Measurements from ENCODE around the gene DLGAP5. TPM values are rescaled to one million over a fixed set of nuclear protein-coding genes. Genes with fewer than 3 reads are reported as not detected.

The DLGAP5 gene
- total RNA-seq, 3 donors from 2014 or later = 2.4 to 3.8 (median 2.6) TPM

DNA sequence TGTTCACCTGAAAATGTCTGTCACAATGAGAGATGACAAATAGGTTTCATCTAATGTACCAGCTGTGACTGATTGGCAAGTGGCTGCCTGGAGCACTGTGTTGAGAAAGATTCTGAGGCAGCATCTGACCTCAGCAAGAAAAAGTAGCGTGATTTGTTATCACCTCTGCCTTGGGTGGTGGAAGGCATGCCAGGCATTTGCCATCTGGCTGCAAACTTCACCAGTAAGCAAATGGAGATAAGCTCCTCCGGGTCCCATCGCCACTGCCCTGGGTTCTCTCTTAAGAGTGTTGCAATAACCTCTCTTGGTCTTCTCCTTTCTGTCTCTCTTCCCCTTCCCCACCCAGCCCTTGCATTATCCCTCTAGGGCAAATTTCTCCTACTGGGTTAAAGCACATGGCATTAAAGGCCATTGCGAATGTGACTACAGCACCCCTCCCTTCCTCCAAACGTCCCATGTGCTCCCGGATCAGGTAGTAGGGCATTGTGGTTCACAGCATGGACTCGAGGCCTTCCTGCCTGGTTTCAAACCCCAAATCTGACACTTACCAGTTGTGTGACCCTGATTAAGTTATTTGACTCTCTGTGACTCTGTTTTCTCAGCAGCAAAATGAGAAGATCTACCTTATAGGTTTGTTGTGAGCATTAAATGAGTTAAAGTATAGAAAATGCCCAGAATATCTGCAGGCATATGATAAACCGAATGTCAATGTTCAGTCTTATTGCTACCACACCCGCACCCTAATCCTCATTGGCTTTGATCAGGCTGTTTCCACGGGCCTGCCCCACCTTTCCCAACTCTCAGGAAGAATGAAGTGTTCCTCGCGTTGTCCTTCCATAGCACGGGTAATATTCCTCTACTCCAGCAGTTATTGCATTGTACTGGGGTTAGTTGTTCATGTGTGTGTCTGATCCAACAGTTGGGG, 70.6 kb downstream of the DLGAP5 start:
- no peak for ATAC-seq
- DNase-seq = no peak

DNA sequence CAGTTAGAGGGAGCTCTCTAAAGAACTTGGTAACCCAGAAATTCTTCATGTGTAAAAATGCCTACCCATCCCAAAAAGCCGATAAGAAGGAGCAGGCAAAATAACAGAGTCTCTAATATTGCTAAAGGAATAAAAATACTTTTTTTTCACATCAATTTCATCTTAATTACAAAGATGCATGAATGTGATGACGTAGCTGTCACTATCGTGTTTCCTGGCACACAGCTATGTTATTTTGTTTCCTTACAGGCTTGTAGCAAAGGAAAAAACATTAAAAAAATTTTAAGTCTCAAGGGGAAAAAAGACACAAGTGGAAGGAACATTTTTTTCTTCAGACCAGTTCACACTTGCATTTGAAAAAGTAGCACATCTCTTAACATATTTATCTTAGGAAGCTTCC, 72.6 kb downstream of the DLGAP5 start:
- ATAC-seq (no peak), DNase-seq (no peak)
- Mint-ChIP-seq H3K36me3 (ENCODE audit: insufficient read depth) (no peaks in the 10 kb centered on the region), H3K4me3 (no peak overlapping the region), H3K4me1 (ENCODE audit: low read depth) (no peaks in the 10 kb centered on the region), H3K9me3 (no peaks in the 10 kb centered on the region), H3K27me3 (ENCODE audit: low read depth) (no peaks in the 10 kb centered on the region)

More for the DNA sequence above, 70.6 kb downstream of the DLGAP5 start:
- H3K36me3 Mint-ChIP-seq (ENCODE audit: insufficient read depth) = no peaks in the 10 kb centered on the region
- no peaks in the 10 kb centered on the region for H3K9me3 Mint-ChIP-seq
- no peak overlapping the region for H3K4me3 Mint-ChIP-seq
- H3K27me3 Mint-ChIP-seq (ENCODE audit: low read depth) = no peaks in the 10 kb centered on the region
- H3K4me1 Mint-ChIP-seq (ENCODE audit: low read depth) = peaks cover 9% of the 10 kb centered on the region

DNA sequence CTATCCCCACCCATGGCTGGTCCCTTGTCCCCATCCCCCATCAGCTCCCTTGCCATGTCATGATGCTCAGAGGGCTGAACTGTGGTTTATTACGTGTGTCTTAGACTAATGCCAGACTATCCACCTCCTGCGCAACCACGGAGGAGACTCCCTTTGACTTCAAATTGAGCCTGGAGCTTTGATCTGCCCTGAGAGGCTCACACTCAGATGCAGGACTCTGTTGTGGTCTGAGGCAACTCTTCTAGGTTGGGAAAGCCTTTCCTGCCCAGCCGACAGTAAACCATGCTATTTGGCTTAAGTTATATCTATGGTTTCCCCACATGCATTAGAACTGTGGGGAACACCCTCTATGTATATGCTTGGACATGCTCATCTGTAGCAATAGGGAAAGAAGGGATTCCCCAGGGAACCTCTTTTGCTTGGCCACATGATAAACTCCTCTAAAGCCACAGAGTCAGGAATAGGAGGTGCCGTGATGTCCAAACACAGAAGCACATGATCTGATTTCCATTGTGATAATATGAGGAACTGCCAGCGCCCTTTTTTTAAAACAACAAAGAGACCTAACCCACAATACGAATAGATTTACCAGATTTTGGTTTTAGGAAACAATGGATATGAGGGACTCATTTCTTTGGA, 73.5 kb downstream of the DLGAP5 start:
- no peaks in the 10 kb centered on the region for H3K4me1 Mint-ChIP-seq (ENCODE audit: low read depth)
- ATAC-seq = no peak
- no peak overlapping the region for H3K4me3 Mint-ChIP-seq
- DNase-seq = no peak
- H3K9me3 Mint-ChIP-seq = no peaks in the 10 kb centered on the region
- H3K36me3 Mint-ChIP-seq (ENCODE audit: insufficient read depth) = no peaks in the 10 kb centered on the region
- no peaks in the 10 kb centered on the region for H3K27me3 Mint-ChIP-seq (ENCODE audit: low read depth)

DNA sequence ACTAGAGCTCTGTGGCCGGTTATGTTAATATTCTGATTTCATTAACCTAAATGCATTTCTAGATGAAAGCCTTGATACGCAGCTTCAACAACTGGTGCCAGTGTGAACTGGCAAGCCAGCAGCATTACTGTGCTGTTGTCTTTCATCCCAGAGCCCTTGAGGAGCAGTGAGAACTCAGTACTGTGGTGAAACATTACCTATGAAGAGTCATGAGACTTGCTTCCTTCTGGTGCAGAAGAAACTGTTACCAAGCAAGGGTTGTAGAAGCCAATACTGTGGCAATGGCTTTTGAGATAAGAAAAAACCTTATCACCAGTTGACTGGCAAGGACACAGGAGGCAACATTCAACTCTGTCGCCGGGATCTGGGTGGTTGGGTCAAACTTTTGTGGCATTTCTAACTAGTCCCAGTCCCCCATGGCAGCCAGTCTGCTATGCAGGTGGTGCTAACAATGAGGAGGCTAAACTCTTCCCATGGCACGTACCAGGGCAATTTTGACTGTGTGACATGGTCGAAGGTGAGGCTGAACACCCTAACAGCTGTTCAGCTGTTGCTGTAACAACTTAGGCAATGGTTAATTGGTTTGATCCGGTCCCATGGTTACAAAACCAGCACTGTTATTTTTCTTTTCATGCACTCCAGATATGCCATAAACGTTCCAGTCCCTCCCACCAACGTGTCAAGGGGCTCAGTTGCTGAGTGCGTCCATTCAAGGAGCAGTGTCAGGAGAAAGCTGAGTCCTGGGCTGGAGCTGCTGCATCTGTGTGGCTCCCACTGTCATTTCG, 74.9 kb downstream of the DLGAP5 start:
- H3K27me3 Mint-ChIP-seq (ENCODE audit: low read depth) = no peaks in the 10 kb centered on the region
- no peaks in the 10 kb centered on the region for H3K36me3 Mint-ChIP-seq (ENCODE audit: insufficient read depth)
- H3K9me3 Mint-ChIP-seq = no peaks in the 10 kb centered on the region
- no peaks in the 10 kb centered on the region for H3K4me1 Mint-ChIP-seq (ENCODE audit: low read depth)
- ATAC-seq (no peak), DNase-seq (no peak)
- H3K4me3 Mint-ChIP-seq = no peak overlapping the region

DNA sequence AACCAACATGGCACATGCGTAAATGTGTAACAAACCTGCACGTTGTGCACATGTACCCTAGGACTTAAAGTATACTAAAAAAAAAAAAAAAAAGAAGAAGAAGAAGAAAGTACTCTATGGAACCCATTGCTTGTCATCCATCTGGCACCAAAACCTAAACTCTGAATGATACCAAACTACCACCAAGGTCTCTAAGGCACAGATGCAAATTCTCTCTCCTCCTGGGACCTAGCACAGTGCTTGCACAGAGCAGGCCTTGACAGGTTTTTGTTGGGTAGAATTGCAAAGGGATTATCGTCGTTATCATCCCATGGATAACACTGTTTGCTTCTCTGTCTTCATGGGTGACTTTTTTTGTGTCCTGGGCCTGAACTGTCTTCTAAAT, 75.5 kb downstream of the DLGAP5 start:
- DNase-seq (no peak), ATAC-seq (no peak)
- no peaks in the 10 kb centered on the region for H3K36me3 Mint-ChIP-seq (ENCODE audit: insufficient read depth)
- H3K4me1 Mint-ChIP-seq (ENCODE audit: low read depth) = no peaks in the 10 kb centered on the region
- no peaks in the 10 kb centered on the region for H3K27me3 Mint-ChIP-seq (ENCODE audit: low read depth)
- no peaks in the 10 kb centered on the region for H3K9me3 Mint-ChIP-seq
- H3K4me3 Mint-ChIP-seq = no peak overlapping the region

DNA sequence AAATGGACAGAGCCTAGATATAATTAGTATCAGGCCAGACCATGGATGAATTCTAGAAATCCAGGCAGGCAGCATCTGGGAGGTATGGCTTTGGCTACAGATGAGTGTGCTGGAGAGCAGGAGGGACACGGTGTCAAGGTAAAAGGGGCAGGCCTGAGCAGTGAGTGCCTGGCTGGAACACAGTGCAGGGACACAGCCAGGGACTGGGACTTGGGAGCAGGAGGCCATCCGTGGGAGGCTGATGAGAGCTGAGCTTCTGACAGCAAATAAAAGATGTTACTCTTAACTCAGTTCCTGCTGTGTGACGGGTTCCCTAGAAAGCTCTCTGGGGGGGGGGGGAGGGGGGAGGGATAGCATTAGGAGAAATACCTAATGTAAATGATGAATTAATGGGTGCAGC, 75.9 kb downstream of the DLGAP5 start:
- Mint-ChIP-seq H3K27me3 (ENCODE audit: low read depth) (no peaks in the 10 kb centered on the region), H3K4me1 (ENCODE audit: low read depth) (no peaks in the 10 kb centered on the region), H3K36me3 (ENCODE audit: insufficient read depth) (no peaks in the 10 kb centered on the region), H3K4me3 (no peak overlapping the region), H3K9me3 (no peaks in the 10 kb centered on the region)
- DNase-seq = no peak
- ATAC-seq = no peak

DNA sequence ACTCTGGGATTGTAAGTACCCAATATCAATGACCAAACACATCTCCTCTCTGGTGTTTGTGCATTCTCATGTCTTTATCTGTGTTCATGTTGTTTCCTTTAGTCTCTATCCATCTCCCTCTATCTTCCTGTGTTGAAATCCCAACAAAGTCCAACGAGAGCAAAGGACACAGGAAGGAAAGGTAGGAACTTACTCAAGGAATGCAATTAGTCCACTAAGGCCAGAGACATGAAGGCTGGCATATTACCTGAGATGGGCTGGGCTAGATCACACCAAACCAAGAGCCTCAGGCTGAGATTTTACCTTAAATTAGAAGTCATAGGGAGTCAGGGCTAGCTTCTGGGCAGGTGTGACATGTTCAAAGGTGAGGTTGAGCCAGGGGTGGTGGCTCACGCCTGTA, 76.7 kb downstream of the DLGAP5 start:
- H3K27me3 Mint-ChIP-seq (ENCODE audit: low read depth) = no peaks in the 10 kb centered on the region
- H3K4me1 Mint-ChIP-seq (ENCODE audit: low read depth) = no peaks in the 10 kb centered on the region
- H3K9me3 Mint-ChIP-seq = no peaks in the 10 kb centered on the region
- no peak overlapping the region for H3K4me3 Mint-ChIP-seq
- DNase-seq (no peak), ATAC-seq (no peak)
- H3K36me3 Mint-ChIP-seq (ENCODE audit: insufficient read depth) = no peaks in the 10 kb centered on the region

DNA sequence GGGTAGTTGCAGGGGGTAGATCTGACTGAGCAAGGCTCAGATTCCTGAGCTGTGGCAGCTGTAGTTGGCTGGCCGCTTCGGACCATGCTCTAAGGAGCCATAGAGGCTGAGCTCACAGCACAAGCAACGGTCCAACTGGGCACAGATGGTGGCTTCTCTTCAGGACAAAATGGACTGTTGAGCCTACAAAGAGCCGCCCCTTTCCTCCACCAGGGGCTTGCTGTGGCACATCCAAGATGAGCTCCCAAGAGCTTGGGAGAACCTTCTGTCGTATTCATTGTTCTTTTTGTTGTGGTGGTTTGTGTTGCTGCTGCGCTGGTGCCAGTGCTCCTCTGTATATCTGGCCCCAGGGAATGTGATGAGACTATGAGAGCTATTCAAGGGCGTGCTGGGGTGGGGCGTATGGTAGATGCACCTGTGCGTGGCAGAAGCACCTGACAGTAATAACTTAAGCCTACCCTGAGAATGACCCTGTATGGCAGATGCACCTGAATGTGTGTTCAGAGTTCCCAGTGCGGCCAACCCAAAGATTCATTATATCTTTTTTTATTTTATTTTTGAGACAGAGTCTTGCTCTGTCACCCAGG, 80.2 kb downstream of the DLGAP5 start:
- DNase-seq (no peak), ATAC-seq (no peak)
- no peaks in the 10 kb centered on the region for H3K36me3 Mint-ChIP-seq (ENCODE audit: insufficient read depth)
- H3K4me1 Mint-ChIP-seq (ENCODE audit: low read depth) = peaks cover 13% of the 10 kb centered on the region
- no peaks in the 10 kb centered on the region for H3K27me3 Mint-ChIP-seq (ENCODE audit: low read depth)
- no peaks in the 10 kb centered on the region for H3K9me3 Mint-ChIP-seq
- H3K4me3 Mint-ChIP-seq = no peak overlapping the region

DNA sequence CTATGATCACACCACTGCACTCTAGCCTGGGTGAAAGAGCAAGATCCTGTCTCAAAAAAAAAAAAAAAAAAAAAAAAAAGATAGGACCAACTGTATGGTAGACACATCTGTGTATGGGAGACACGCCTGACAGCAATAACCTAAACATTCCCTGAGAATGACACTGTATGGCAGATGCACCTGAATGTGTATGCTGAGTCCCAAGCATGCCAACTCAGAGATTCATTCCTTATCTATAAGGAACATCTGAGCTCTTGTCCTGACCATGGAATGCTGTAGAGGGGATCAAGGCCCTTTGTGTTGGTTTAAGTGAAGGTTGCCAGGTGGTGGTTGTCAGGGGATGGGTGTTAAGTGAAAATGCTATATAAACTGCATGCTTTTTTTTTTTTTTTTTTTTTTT, 81.5 kb downstream of the DLGAP5 start:
- Mint-ChIP-seq H3K4me1 (ENCODE audit: low read depth) (peaks cover 13% of the 10 kb centered on the region), H3K36me3 (ENCODE audit: insufficient read depth) (no peaks in the 10 kb centered on the region), H3K9me3 (no peaks in the 10 kb centered on the region), H3K4me3 (no peak overlapping the region), H3K27me3 (ENCODE audit: low read depth) (no peaks in the 10 kb centered on the region)
- ATAC-seq (no peak), DNase-seq (no peak)

DNA sequence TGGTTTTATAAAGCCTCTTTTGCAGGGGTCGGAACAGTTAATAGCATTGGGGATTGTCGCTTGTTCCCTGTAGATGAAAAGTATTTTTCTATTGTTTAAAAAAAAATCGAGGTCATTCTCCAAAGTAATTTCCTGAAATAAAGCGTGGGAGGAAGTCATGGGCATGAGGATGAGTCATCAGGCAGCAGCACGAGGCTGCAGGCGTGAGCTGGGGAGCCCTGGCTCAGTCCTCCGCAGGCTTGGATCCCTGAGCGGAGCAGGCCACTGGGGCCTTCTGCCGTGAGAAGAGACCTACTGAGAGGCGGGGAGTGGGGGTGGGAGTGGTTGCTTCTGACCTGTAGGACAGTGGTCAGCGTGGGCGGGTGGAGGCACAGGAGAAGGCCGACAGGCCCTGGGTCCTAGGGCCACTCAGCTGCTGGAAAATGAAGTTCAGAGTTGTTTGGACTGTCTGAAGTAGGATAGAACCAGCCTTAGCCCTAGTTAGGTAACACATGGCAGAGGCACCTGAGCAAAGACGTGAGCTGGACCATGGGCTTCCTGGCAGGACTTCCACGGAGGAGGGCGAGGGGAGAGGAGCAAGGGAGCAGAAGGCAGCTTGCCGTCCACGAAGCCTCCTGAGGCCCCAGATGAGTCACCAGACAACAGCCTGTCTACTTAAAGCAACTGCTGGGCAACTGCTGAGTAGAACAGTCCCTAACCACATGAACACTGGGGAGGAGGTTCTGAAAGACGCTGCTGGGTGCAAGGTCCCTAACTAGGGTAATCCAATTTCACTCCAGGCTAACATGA, 83.4 kb downstream of the DLGAP5 start:
- Mint-ChIP-seq H3K4me3 (no peak overlapping the region), H3K36me3 (ENCODE audit: insufficient read depth) (no peaks in the 10 kb centered on the region), H3K9me3 (peaks cover 5% of the 10 kb centered on the region), H3K4me1 (ENCODE audit: low read depth) (peaks cover 28% of the 10 kb centered on the region), H3K27me3 (ENCODE audit: low read depth) (no peaks in the 10 kb centered on the region)
- peak; percentile 23 for DNase-seq
- peak; percentile 80 to 91 for ATAC-seq

DNA sequence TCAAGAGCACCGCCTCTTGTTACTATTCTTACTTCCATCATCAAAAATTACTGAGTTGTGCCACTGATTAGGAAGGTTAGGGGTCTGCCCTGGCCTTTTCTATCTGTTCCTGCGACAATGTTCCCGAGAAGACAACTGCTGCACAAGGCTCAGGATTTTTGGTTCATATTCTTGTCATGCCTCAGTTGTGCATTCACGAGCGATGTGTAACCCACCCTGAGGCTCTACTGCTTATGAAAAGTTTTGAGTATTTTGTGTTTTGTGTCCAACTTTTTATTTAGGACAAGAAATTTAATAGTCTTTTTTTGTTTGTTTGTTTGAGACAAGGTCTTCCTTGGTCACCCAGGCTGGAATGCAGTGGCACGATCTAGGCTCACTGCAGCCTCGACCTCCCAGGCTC, 85.4 kb downstream of the DLGAP5 start:
- H3K36me3 Mint-ChIP-seq (ENCODE audit: insufficient read depth) = no peaks in the 10 kb centered on the region
- ATAC-seq = no peak
- no peaks in the 10 kb centered on the region for H3K27me3 Mint-ChIP-seq (ENCODE audit: low read depth)
- no peak overlapping the region for H3K4me3 Mint-ChIP-seq
- peaks cover 5% of the 10 kb centered on the region for H3K9me3 Mint-ChIP-seq
- peaks cover 39% of the 10 kb centered on the region for H3K4me1 Mint-ChIP-seq (ENCODE audit: low read depth)
- no peak for DNase-seq

DNA sequence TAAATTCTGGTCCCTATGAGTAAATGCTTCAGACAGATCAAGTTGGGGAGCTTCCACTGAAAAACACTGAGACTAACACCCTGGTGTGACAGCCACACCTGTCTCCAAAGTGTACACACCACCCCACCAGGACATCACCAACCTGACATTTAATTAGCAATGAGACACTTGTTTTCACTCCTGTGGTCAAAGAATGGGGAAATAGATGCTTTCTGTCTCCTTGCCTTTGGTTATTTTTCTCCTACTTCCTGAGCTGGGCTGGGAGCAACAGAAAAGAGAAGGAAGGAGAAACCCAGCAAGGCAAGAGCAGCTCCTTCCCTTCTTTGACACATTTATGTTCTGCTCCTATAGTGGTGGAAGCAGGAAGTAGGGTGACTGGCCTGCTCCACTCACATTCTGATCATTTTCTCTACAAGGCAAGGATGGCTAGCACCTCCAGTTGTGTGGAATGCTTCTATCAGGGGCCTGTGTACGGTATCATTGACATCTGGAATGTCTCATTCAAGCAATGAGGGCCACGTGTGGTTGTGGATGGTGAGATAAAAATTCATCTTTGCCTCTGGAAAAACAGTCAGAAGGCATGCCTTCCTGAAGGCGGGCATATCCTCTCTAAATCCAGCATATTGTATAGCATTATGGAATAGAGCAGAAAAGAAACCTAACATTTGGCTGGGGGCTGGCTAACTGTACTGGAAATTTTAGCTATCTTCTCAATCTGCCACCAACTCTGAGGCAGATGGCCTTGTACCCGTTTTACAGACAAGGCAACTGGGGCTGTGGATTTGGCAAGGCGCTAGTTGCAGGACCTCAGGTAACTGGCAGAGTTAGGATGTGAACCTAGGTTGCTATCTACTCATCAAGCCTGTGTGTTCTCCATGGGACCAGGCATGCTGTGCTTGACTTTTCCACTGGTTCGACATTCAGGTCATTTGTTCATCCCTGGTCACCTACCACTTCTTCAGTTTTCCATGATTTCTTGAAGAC, 87.1 kb downstream of the DLGAP5 start:
- ATAC-seq (no peak), DNase-seq (no peak)
- Mint-ChIP-seq H3K36me3 (ENCODE audit: insufficient read depth) (no peaks in the 10 kb centered on the region), H3K4me1 (ENCODE audit: low read depth) (peaks cover 44% of the 10 kb centered on the region), H3K4me3 (no peak overlapping the region), H3K27me3 (ENCODE audit: low read depth) (no peaks in the 10 kb centered on the region), H3K9me3 (peaks cover 5% of the 10 kb centered on the region)

Data from activated T-cell treated with anti-CD3 and anti-CD28 coated beads, Interleukin-2, amount 50 U/mL, for 4 hours (primary cell).